Prostate gland (tissue), 2 donors: ENCODE measurements around the gene LARGE1. TPM values are rescaled to one million over a fixed set of nuclear protein-coding genes. Genes with fewer than 3 reads are reported as not detected.

Experiments
- DNase-seq: peaks from one replicate; pipeline ENCODE4 v3.0.0-alpha.2; 2019; ENCODE audit warnings: low spot score
- H3K27ac ChIP-seq, 2 donors: fragments of 200-600 bp; sonication (generic); 2 replicates each; pipeline ENCODE4 v1.5.1; 2017 to 2019
- H3K27me3 ChIP-seq: fragments of 200-600 bp; sonication (generic); replicated peaks from 2 replicates; pipeline ENCODE4 v1.5.1; 2019; ENCODE audit not compliant: insufficient read depth
- H3K36me3 ChIP-seq, 2 donors: fragments of 200-600 bp; sonication (generic); 1 replicate in 1 of 2; 2 replicates in 1 of 2; pipeline versions ENCODE4 v1.5.1 to v1.8.1; 2017 to 2019
- H3K4me1 ChIP-seq: fragments of 200-600 bp; sonication (generic); replicated peaks from 2 replicates; pipeline ENCODE4 v1.5.1; 2019
- H3K4me3 ChIP-seq, 2 donors: fragments of 200-600 bp; sonication (generic); 2 replicates each; pipeline ENCODE4 v1.5.1; 2017 to 2019
- H3K9me3 ChIP-seq: fragments of 200-600 bp; sonication (generic); 2 replicates; pipeline ENCODE4 v1.5.1; 2017
- CTCF ChIP-seq, 4 experiments: fragments of 200-600 bp in 2 of 4; fragments of 450-650 bp in 2 of 4; sonication (generic) in 2 of 4; IDR thresholded peaks; 1 replicate in 3 of 4; 2 replicates in 1 of 4; pipeline ENCODE4 v1.5.1; 2016 to 2019; ENCODE audit warnings: antibody characterized with exemption in 4 of 4, mild to moderate bottlenecking in 2 of 4, moderate library complexity in 2 of 4
- POLR2A ChIP-seq: fragments of 450-650 bp; IDR thresholded peaks from one replicate; pipeline ENCODE4 v1.6.1; 2016; ENCODE audit warnings: antibody characterized with exemption, mild to moderate bottlenecking
- POLR2AphosphoS5 ChIP-seq: sonication (generic); formaldehyde crosslinking; IDR thresholded peaks from one replicate; pipeline ENCODE4 v1.6.1; 2017; ENCODE audit warnings: antibody characterized with exemption
- WGBS: methylation state at CpG from one replicate; pipeline ENCODE4 v1.1.5; 2018; 5-methylcytosine and 5-hydroxymethylcytosine counted together
- intact Hi-C: fragments of 100-400 bp; cut with DNase I; formaldehyde crosslinking; loops from one replicate; pipeline ENCODE4 v1.14.2; 2022
- total RNA-seq, 2 donors: library from RNA; depleted of rRNA; stranded (reverse); fragments of >200 nt; gene quantifications; one replicate each; pipeline ENCODE4 v1.1.0, GENCODE V29; 2016

Gene LARGE1
- total RNA-seq, 2 donors from 2014 or later: 18.6 to 37.4 TPM

GRCh38 chr22:33327348-33327860, 592.9 kb downstream of the LARGE1 start:
- Histone ChIP-seq H3K36me3 (no peaks in the 10 kb centered on the region), H3K27ac (no peak overlapping the region), H3K4me3 (no peak overlapping the region), H3K4me1 (no peaks in the 10 kb centered on the region), H3K27me3 (no peaks in the 10 kb centered on the region), H3K9me3 (no peaks in the 10 kb centered on the region)
- 83% methylated on average over 9 of the region's 9 CpGs for WGBS
- no peak for DNase-seq
- TF ChIP-seq POLR2A (no peak), POLR2AphosphoS5 (no peak), CTCF (IDR thresholded peaks at IDR 0.05) (no peak)
- intact Hi-C loops: no loop called here

GRCh38 chr22:33326540-33327295, 593.6 kb downstream of the LARGE1 start:
- Histone ChIP-seq H3K36me3 (no peaks in the 10 kb centered on the region), H3K9me3 (no peaks in the 10 kb centered on the region), H3K4me1 (no peaks in the 10 kb centered on the region), H3K27ac (no peak overlapping the region), H3K4me3 (no peak overlapping the region), H3K27me3 (no peaks in the 10 kb centered on the region)
- no peak for TF ChIP-seq CTCF (IDR thresholded peaks at IDR 0.05)
- no peak for TF ChIP-seq POLR2AphosphoS5
- TF ChIP-seq POLR2A: no peak
- intact Hi-C loops: no loop called here
- 93% methylated on average over 10 of the region's 10 CpGs for WGBS
- no peak for DNase-seq

GRCh38 chr22:33325232-33326004, 594.9 kb downstream of the LARGE1 start:
- no peaks in the 10 kb centered on the region for H3K27me3 ChIP-seq
- no peak for DNase-seq
- no peaks in the 10 kb centered on the region for H3K36me3 ChIP-seq
- no peak overlapping the region for H3K27ac ChIP-seq
- TF ChIP-seq CTCF (IDR thresholded peaks at IDR 0.05) (no peak), POLR2A (no peak), POLR2AphosphoS5 (no peak)
- 81% methylated on average over 5 of the region's 5 CpGs for WGBS
- no peaks in the 10 kb centered on the region for H3K9me3 ChIP-seq
- intact Hi-C loops: no loop called here
- H3K4me1 ChIP-seq: no peaks in the 10 kb centered on the region
- H3K4me3 ChIP-seq: no peak overlapping the region

GRCh38 chr22:33324228-33324627, 596.0 kb downstream of the LARGE1 start:
- TF ChIP-seq POLR2A (no peak), CTCF (IDR thresholded peaks at IDR 0.05) (no peak), POLR2AphosphoS5 (no peak)
- Histone ChIP-seq H3K27ac (no peak overlapping the region), H3K4me3 (no peak overlapping the region), H3K27me3 (no peaks in the 10 kb centered on the region), H3K9me3 (no peaks in the 10 kb centered on the region), H3K36me3 (no peaks in the 10 kb centered on the region), H3K4me1 (no peaks in the 10 kb centered on the region)
- no peak for DNase-seq
- intact Hi-C loops: no loop called here
- WGBS: 80% methylated on average over 2 of the region's 2 CpGs
